ENCODE results near the gene NDUFC2. TPM values are rescaled to one million over a fixed set of nuclear protein-coding genes. Genes with fewer than 3 reads are reported as not detected.

NDUFC2 gene
- total and polyA plus RNA-seq, 7 donors, result 55.9 to 246 (median 109) TPM

GRCh38 chr11:78022397-78023396, 57.0 kb downstream of the NDUFC2 start, which contains the start of gene KCTD14:
Gene KCTD14, minus strand, starts transcription at chr11:78023276. Its CDS starts 27 bp downstream, at chr11:78023249.
- H3K4me3 ChIP-seq, result peak within 1 kb of the TSS; percentile 32 to 55 (median 49)
- no peaks in the 10 kb centered on the region for H3K36me3 ChIP-seq
- peaks cover 0 to 7% (median 0%) of the 10 kb centered on the region in 3 donors for H3K27me3 ChIP-seq
- intact Hi-C loops (cut with DNase I), result no loop called here
- TF ChIP-seq EP300 (IDR thresholded peaks at IDR 0.05) (no peak), POLR2AphosphoS5 (IDR thresholded peaks at IDR 0.05) (peak in 1 of 4 donors; percentile 47)
- H3K27ac ChIP-seq, result peak within 1 kb of the TSS; percentile 31 to 63 (median 52)
- peak; percentile 66 for DNase-seq
- H3K9me3 ChIP-seq, result no peaks in the 10 kb centered on the region
- H3K4me1 ChIP-seq, result peaks cover 0 to 7% (median 5%) of the 10 kb centered on the region in 4 donors
- 4 to 15% methylated on average over 37 of the region's 37 CpGs for WGBS, 2 donors

- no peak for DNase-seq
- intact Hi-C loops (cut with DNase I), result no loop called here
- Histone ChIP-seq H3K4me3 (no peak overlapping the region), H3K9me3 (no peaks in the 10 kb centered on the region), H3K4me1 (peaks cover 0 to 7% (median 5%) of the 10 kb centered on the region in 4 donors), H3K27ac (peak overlapping the region in 1 of 4 donors; percentile 63), H3K27me3 (peaks cover 0 to 7% (median 0%) of the 10 kb centered on the region in 3 donors), H3K36me3 (peaks cover 0 to 5% (median 0%) of the 10 kb centered on the region in 4 donors)
- TF ChIP-seq POLR2AphosphoS5 (IDR thresholded peaks at IDR 0.05), result no peak
- TF ChIP-seq EP300 (IDR thresholded peaks at IDR 0.05), result no peak
- TF ChIP-seq POLR2A (IDR thresholded peaks at IDR 0.05), result no peak
- no peak for TF ChIP-seq CTCF (IDR thresholded peaks at IDR 0.05)
- WGBS, 2 donors, result 72 to 87% methylated on average over 6 of the region's 6 CpGs
Observed at GRCh38 chr11:78021611-78022010, 58.1 kb downstream of the NDUFC2 start.

- Histone ChIP-seq H3K36me3 (peaks cover 0 to 8% (median 0%) of the 10 kb centered on the region in 4 donors), H3K4me3 (no peak overlapping the region), H3K9me3 (no peaks in the 10 kb centered on the region), H3K4me1 (peaks cover 0 to 7% (median 5%) of the 10 kb centered on the region in 4 donors), H3K27me3 (peaks cover 0 to 7% (median 0%) of the 10 kb centered on the region in 3 donors), H3K27ac (no peak overlapping the region)
- 31 to 43% methylated on average over 3 of the region's 3 CpGs for WGBS, 2 donors
- intact Hi-C loops (cut with DNase I), result no loop called here
- TF ChIP-seq CTCF (IDR thresholded peaks at IDR 0.05) (no peak), EP300 (IDR thresholded peaks at IDR 0.05) (no peak), POLR2A (IDR thresholded peaks at IDR 0.05) (no peak), POLR2AphosphoS5 (IDR thresholded peaks at IDR 0.05) (no peak)
- no peak for DNase-seq
Observed at GRCh38 chr11:78020246-78020645, 59.4 kb downstream of the NDUFC2 start.

- Histone ChIP-seq H3K4me3 (no peak overlapping the region), H3K4me1 (peaks cover 0 to 7% (median 5%) of the 10 kb centered on the region in 4 donors), H3K27me3 (peaks cover 0 to 7% (median 0%) of the 10 kb centered on the region in 3 donors), H3K36me3 (peaks cover 0 to 8% (median 0%) of the 10 kb centered on the region in 4 donors), H3K27ac (no peak overlapping the region), H3K9me3 (no peaks in the 10 kb centered on the region)
- no peak for TF ChIP-seq POLR2A (IDR thresholded peaks at IDR 0.05)
- TF ChIP-seq EP300 (IDR thresholded peaks at IDR 0.05), result no peak
- TF ChIP-seq POLR2AphosphoS5 (IDR thresholded peaks at IDR 0.05), result no peak
- no peak for TF ChIP-seq CTCF (IDR thresholded peaks at IDR 0.05)
- DNase-seq, result no peak
- WGBS, 2 donors, result 57 to 59% methylated on average over 4 of the region's 4 CpGs
- intact Hi-C loops (cut with DNase I), result no loop called here
Observed at GRCh38 chr11:78019808-78020207, 59.9 kb downstream of the NDUFC2 start.

Other genes with a start within 250 kb of the NDUFC2 start
- 10 to 100 TPM; 26.3 to 32.1 (median 29.8) TPM for gene INTS4, start 85.2 kb downstream of the NDUFC2 start, total RNA-seq
- 10 to 100 TPM; 11.1 to 17.8 (median 11.4) TPM for gene INTS4, start 85.2 kb downstream of the NDUFC2 start, polyA plus RNA-seq
- gene KCTD14, start 56.6 kb downstream of the NDUFC2 start, total RNA-seq, result 1 to 10 TPM; 2.5 to 4.5 (median 2.6) TPM
- gene KCTD14, start 56.6 kb downstream of the NDUFC2 start, polyA plus RNA-seq, result 10 to 100 TPM; 11.6 to 22.8 (median 15.0) TPM
- gene THRSP, start 16.0 kb downstream of the NDUFC2 start, total RNA-seq, result 1 to 10 TPM in 1 of 4 donors, not detected in 3; 1.8 TPM
- gene THRSP, start 16.0 kb downstream of the NDUFC2 start, polyA plus RNA-seq, result 1 to 10 TPM in 1 of 3 donors, not detected in 2; 3.4 TPM
- gene ALG8, start 59.8 kb upstream of the NDUFC2 start, total RNA-seq, result 10 to 100 TPM; 15.6 to 26.4 (median 24.2) TPM
- gene ALG8, start 59.8 kb upstream of the NDUFC2 start, polyA plus RNA-seq, result 10 to 100 TPM; 13.2 to 24.2 (median 15.0) TPM
- 10 to 100 TPM in 2 of 4 donors, 1 to 10 TPM in 2; 5.4 to 18.8 (median 9.2) TPM for gene KCTD21, start 108.8 kb upstream of the NDUFC2 start, total RNA-seq
- gene KCTD21, start 108.8 kb upstream of the NDUFC2 start, polyA plus RNA-seq, result 1 to 10 TPM; 4.2 to 7.4 (median 4.5) TPM
- 10 to 100 TPM in 2 of 4 donors, 1 to 10 TPM in 2; 6.7 to 23.3 (median 10.6) TPM for gene USP35, start 109.1 kb upstream of the NDUFC2 start, total RNA-seq
- gene USP35, start 109.1 kb upstream of the NDUFC2 start, polyA plus RNA-seq, result 1 to 10 TPM; 1.2 to 6.5 (median 2.1) TPM

All from sigmoid colon (tissue), 7 donors.